GM06990 (cell line): ENCODE measurements around the gene SLC13A4.

ENCODE experiments used
- DNase-seq: peaks from one replicate; pipeline ENCODE4 v3.0.0-alpha.2; 2011; ENCODE audit not compliant: insufficient read length; ENCODE audit errors: extremely low read depth
- H3K27me3 ChIP-seq: replicated peaks from 2 replicates; pipeline ENCODE4 v1.6.0; 2011; ENCODE audit warnings: low read length; ENCODE audit not compliant: control insufficient read depth, insufficient read depth
- H3K36me3 ChIP-seq: 2 replicates; pipeline ENCODE4 v1.5.1; 2011; ENCODE audit warnings: low read length; ENCODE audit not compliant: control insufficient read depth, insufficient read depth
- H3K4me3 ChIP-seq: replicated peaks from 2 replicates; pipeline ENCODE4 v1.5.1; 2011; ENCODE audit warnings: low read depth, mild to moderate bottlenecking, control low read depth, low read length
- CTCF ChIP-seq: IDR thresholded peaks from 2 replicates; pipeline ENCODE4 v1.5.1; 2011; ENCODE audit warnings: low read length, control low read depth, mild to moderate bottlenecking, inconsistent platforms; ENCODE audit not compliant: insufficient read depth, poor library complexity, severe bottlenecking

The SLC13A4 gene

GRCh38 chr7:135768064-135768463 is 40.1 kb upstream of the SLC13A4 start:
- TF ChIP-seq CTCF = no peak
- Histone ChIP-seq H3K36me3 (no peaks in the 10 kb centered on the region), H3K27me3 (no peaks in the 10 kb centered on the region), H3K4me3 (no peak overlapping the region)
- no peak for DNase-seq

- DNase-seq = no peak
- no peaks in the 10 kb centered on the region for H3K36me3 ChIP-seq
- no peaks in the 10 kb centered on the region for H3K27me3 ChIP-seq
- no peak overlapping the region for H3K4me3 ChIP-seq
- no peak for TF ChIP-seq CTCF
These were observed 35.3 kb upstream of the SLC13A4 start for GRCh38 chr7:135763261-135763660.

- no peak for DNase-seq
These were observed 33.9 kb upstream of the SLC13A4 start for GRCh38 chr7:135761751-135762488.

GRCh38 chr7:135759532-135759931 is 31.5 kb upstream of the SLC13A4 start:
- Histone ChIP-seq H3K27me3 (no peaks in the 10 kb centered on the region; the same call in 1 of the 2 replicates), H3K36me3 (no peaks in the 10 kb centered on the region), H3K4me3 (no peak overlapping the region)
- no peak for DNase-seq
- no peak for TF ChIP-seq CTCF

More at GRCh38 chr7:135761751-135762488, 33.9 kb upstream of the SLC13A4 start:
- no peaks in the 10 kb centered on the region; the same call in 1 of the 2 replicates for H3K27me3 ChIP-seq
- TF ChIP-seq CTCF = no peak
- no peaks in the 10 kb centered on the region for H3K36me3 ChIP-seq
- no peak overlapping the region for H3K4me3 ChIP-seq

- no peak for DNase-seq
- Histone ChIP-seq H3K4me3 (no peak overlapping the region), H3K36me3 (no peaks in the 10 kb centered on the region), H3K27me3 (no peaks in the 10 kb centered on the region; the same call in 1 of the 2 replicates)
- TF ChIP-seq CTCF = no peak
These were observed 30.5 kb upstream of the SLC13A4 start for GRCh38 chr7:135758531-135758932.
